ENCODE data around the gene SLC39A3.

The SLC39A3 gene

GRCh38 chr19:2774083-2774679 lies 34.4 kb upstream of the SLC39A3 start:
- DNase-seq (ENCODE audit: low read depth), result no peak
- no peak overlapping the region for H3K4me3 ChIP-seq (ENCODE audit: low read depth, low read length)
- TF ChIP-seq CTCF (IDR thresholded peaks at IDR 0.05; ENCODE audit: control insufficient read depth, extremely low read depth, insufficient read depth), result no peak

GRCh38 chr19:2771786-2772674 lies 32.2 kb upstream of the SLC39A3 start:
- no peak overlapping the region for H3K4me3 ChIP-seq (ENCODE audit: low read depth, low read length)
- TF ChIP-seq CTCF (IDR thresholded peaks at IDR 0.05; ENCODE audit: control insufficient read depth, extremely low read depth, insufficient read depth), result no peak
- DNase-seq (ENCODE audit: low read depth), result no peak

DNA sequence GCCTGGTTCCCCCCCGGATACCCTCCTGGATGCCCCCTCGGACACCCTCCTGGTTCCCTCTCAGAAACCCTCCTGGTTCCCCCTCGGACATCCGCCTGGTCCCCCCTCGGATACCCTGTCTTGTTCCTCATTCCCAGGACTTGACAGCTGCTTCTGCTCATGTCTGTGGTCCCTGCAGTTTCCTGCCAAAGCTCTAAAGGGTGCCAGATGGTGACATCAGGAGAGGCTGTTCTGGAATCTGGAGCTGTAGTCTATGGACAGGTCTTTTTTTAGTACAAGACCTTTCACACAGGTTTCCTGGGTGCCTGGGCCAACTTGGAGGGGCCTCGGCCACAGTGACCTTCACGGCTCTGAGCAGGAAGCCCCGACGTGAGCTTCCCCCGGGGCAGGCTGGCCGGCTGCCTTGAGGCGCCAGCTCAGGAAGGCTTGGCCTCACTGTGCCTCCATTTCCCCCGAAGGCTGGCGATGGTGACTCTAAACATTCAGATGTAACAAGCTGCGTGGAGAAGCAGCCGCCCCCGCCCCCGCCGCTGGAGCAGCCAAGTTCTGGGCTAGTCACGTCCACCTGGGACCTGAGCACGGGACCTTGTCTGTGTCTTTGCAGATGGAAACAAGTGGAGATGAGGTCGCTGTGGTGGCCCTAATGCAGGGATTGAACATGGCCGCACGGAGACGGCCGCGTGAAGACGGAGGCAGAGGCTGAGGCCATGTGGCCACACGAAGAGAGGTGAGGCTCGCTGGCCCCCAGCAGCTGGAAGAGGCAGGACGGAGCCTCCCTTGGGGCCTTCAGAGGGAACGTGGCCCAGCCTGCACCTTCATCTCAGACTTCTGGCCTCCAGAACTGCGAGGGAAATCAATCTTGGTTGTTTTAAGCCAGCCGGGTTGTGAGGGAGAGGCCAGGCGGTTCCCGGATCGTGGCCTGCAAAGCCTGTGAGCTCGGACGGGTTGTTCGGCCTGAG lies 30.5 kb upstream of the SLC39A3 start:
- no peak for DNase-seq (ENCODE audit: low read depth)
- H3K4me3 ChIP-seq (ENCODE audit: low read depth, low read length), result no peak overlapping the region

DNA sequence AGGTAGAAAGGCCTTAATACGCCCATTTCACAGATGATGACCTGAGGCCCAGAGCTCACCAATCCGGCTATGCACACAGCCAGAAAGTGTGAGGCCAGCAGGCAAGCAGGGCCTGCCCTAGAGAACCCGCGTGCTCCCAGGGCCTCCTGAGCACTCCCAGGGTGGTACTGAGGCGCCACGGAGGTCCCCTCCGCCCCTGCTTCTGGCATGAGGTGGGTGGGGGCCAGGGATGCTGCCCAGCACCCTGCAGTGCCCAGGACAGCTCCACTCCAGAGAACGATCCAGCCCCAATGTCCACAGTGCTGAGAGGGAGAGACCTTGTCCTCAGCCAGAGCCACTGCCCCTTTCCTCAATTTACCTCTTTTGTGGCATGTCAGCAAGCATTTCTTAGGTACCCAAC lies 29.4 kb upstream of the SLC39A3 start:
- no peak overlapping the region for H3K4me3 ChIP-seq (ENCODE audit: low read depth, low read length)
- TF ChIP-seq CTCF (IDR thresholded peaks at IDR 0.05; ENCODE audit: control insufficient read depth, extremely low read depth, insufficient read depth), result no peak
- DNase-seq (ENCODE audit: low read depth), result no peak

More for the DNA sequence above, 30.5 kb upstream of the SLC39A3 start:
- TF ChIP-seq CTCF (IDR thresholded peaks at IDR 0.05; ENCODE audit: control insufficient read depth, extremely low read depth, insufficient read depth), result no peak

GRCh38 chr19:2768365-2769132 lies 28.7 kb upstream of the SLC39A3 start:
- DNase-seq (ENCODE audit: low read depth), result no peak

More at GRCh38 chr19:2768365-2769132, 28.7 kb upstream of the SLC39A3 start:
- no peak for TF ChIP-seq CTCF (IDR thresholded peaks at IDR 0.05; ENCODE audit: control insufficient read depth, extremely low read depth, insufficient read depth)
- no peak overlapping the region for H3K4me3 ChIP-seq (ENCODE audit: low read depth, low read length)

Measured in LNCaP clone FGC (cell line).